Posterior vena cava (tissue), 2 donors: Measurements from ENCODE around the gene FMOD. TPM values are rescaled to one million over a fixed set of nuclear protein-coding genes. Genes with fewer than 3 reads are reported as not detected.

Experiments
- DNase-seq: peaks from one replicate; pipeline ENCODE4 v3.0.0-alpha.2; 2020; ENCODE audit warnings: low spot score
- intact Hi-C, 2 donors: fragments of 100-400 bp; cut with DNase I; formaldehyde crosslinking; loops; one replicate each; pipeline versions ENCODE4 v1.14.1 to v1.14.2; 2022 to 2023
- total RNA-seq, 2 donors: library from RNA; stranded (reverse); fragmentation: NEBNext Ultra II Directional; extraction: Animal tissue kit (Norgen Biotek cat#: 25700); gene quantifications; one replicate each; pipeline ENCODE4 v1.2.1, GENCODE V29; 2021
- donor health status: DM: yes; HTN: yes; CAD: no.
- donor health status: DM: yes; HTN: yes; CAD: no.

The FMOD gene
- total RNA-seq, 2 donors from 2014 or later: 102 to 216 TPM

DNA sequence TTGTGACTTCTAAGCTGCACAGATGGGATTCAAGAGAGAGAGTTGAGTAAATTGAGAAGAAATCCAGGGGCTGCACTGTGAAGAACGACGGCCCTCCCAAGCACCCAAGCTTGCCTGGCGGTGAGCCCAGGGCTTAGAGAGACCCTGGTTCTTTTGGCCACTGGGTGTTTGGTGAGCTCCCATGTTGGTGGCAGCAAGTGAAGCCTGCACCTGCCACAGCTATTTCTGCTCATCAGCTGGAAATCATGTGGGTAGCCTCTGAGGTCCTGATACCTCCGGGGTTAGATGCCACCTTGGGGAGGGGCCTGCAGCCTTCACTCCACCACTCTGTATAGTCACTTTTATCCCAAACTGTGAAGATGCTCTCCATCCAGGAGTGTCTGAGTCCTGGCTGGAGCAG lies 51.8 kb downstream of the FMOD start:
- intact Hi-C loops: no loop called here
- DNase-seq: peak; percentile 56

DNA sequence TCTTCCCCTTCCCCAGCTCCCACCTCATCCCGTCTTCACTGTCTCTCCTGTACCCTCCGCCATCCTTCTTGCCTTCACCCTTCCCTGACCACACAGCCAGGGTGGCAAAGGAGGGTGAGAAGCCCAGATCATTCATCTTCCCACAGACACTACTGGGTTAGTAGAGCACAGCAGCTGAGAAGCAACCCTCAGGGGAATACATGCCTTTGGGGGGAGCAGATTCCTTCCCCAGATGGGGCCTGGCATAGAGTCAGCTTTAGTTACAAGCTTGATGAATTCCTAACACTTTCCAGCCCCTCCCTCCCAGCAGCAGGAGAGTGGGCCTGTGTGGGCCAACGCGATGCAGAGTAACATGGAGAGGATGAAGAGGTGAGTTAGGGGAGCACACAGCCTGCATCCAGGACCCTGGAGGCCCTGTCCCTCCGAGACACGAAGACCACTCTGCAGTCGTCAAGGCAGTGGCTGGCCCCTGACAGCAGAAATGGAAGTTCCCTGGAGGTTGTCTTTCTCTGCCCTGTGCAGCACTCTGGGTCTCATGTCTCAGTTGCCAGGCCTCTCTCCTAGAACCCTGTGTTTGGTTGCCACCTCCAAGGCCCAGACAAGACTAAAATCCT lies 54.4 kb downstream of the FMOD start:
- intact Hi-C loops: no loop called here
- peak; percentile 36 for DNase-seq

DNA sequence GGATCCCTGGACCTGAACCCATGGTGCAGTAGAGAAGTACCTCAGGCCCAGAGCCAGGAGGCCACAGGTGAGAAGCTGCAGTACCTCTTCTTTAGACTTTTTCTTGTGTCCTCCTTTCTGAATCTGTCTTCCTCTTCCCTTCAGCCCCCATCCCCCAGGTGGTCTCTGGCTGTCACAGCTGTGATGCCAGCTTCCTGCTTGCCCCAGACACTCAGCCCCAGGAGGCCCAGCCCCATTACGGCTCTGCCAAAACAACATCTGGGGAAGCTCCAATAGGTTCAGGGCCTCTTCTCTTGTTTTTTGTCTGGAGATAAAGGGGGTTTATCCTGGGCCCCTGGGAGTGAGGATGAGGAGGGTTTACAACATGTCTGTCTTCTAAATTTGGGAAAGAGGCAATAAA lies 55.1 kb downstream of the FMOD start:
- peak; percentile 17 for DNase-seq
- intact Hi-C loops: no loop called here

DNA sequence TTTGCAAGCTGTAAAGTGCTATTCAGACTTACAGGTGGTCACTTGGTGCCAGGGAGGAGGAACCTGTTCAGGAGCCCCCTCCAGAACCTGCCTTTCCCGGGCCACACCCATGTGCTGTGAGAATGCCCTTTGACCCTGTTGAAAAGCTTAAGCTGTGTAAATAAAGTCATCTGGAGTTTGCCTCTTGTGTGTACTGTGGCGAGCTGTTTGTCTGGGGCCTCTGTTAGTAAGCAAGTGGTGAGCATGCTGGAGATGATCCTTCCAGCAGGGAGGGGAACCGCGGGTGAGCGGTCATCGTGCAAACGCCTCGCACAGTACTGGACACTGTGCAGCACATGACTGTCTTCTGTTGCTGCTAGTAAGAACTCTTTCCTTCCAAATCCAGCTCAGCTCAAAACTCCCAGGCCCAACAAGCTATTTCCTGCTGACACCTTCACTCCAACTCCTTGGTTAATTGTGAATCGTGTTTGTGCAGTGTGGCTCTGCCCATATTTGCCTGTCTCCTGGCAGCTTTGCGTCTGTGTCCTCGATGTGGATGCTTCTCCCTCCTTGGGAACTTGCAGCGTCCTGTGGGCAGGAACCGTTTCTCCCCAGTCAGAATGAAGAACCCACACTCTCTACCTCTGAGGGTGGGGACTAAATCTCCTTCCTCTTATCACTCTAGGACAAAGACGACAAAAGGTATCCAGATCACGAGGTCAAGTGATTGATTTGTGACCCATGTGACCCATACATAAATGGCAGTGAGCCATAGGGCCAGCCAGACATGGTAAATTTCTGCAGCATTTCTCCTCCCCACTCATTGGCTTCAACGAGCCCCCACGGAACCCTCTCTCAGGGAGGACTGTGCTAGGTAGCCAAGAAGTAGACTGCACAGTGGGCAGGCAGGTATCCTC lies 59.5 kb downstream of the FMOD start:
- peak; percentile 81 for DNase-seq
- intact Hi-C loops: no loop called here

Other genes with a start within 250 kb of the FMOD start
- gene ADORA1, start 223.4 kb downstream of the FMOD start, total RNA-seq: 1 to 10 TPM in 1 of 2 donors, under 1 TPM in 1; 0.32 to 1.3 TPM
- not detected for gene MYBPH, start 175.3 kb downstream of the FMOD start, total RNA-seq
- gene CHI3L1, start 164.4 kb downstream of the FMOD start, total RNA-seq: 10 to 100 TPM; 26.7 to 30.3 TPM
- gene CHIT1, start 121.4 kb downstream of the FMOD start, total RNA-seq: under 1 TPM; 0.14 to 0.33 TPM
- gene BTG2, start 45.6 kb downstream of the FMOD start, total RNA-seq: 100 to 1,000 TPM in 1 of 2 donors, 10 to 100 TPM in 1; 64.7 to 153 TPM
- gene PRELP, start 124.7 kb upstream of the FMOD start, total RNA-seq: 100 to 1,000 TPM; 172 to 283 TPM
- not detected for gene OPTC, start 143.0 kb upstream of the FMOD start, total RNA-seq